ENCODE results near the gene ANKLE2. TPM values are rescaled to one million over a fixed set of nuclear protein-coding genes. Genes with fewer than 3 reads are reported as not detected.

The ANKLE2 gene
- total and polyA plus RNA-seq, 3 donors from 2014 or later: 103 to 204 (median 120) TPM

- no peak for TF ChIP-seq POLR2A (IDR thresholded peaks at IDR 0.05)
- TF ChIP-seq CTCF (IDR thresholded peaks at IDR 0.05): no peak
- no peak overlapping the region for H3K4me3 ChIP-seq
- H3K4me1 ChIP-seq: peaks cover 2% of the 10 kb centered on the region
- H3K27me3 ChIP-seq: no peaks in the 10 kb centered on the region
- no peak overlapping the region for H3K27ac ChIP-seq
- 84 to 89% methylated on average over 16 of the region's 16 CpGs for WGBS, 2 donors
- intact Hi-C loops (cut with DNase I; ENCODE audit: low total_unique reads): no loop called here
- no peak for DNase-seq
- no peaks in the 10 kb centered on the region for H3K9me3 ChIP-seq
- no peaks in the 10 kb centered on the region for H3K36me3 ChIP-seq (ENCODE audit: low read depth, missing control alignments)
Observed at GRCh38 chr12:132804426-132804861, 42.8 kb upstream of the ANKLE2 start.

GRCh38 chr12:132803888-132804287 lies 42.3 kb upstream of the ANKLE2 start:
- Histone ChIP-seq H3K27me3 (no peaks in the 10 kb centered on the region), H3K9me3 (no peaks in the 10 kb centered on the region), H3K27ac (no peak overlapping the region), H3K4me1 (peaks cover 2% of the 10 kb centered on the region), H3K36me3 (ENCODE audit: low read depth, missing control alignments) (no peaks in the 10 kb centered on the region), H3K4me3 (no peak overlapping the region)
- intact Hi-C loops (cut with DNase I; ENCODE audit: low total_unique reads): no loop called here
- no peak for DNase-seq
- 88 to 90% methylated on average over 12 to 15 of the region's 15 CpGs for WGBS, 2 donors
- no peak for TF ChIP-seq CTCF (IDR thresholded peaks at IDR 0.05)
- no peak for TF ChIP-seq POLR2A (IDR thresholded peaks at IDR 0.05)

DNA sequence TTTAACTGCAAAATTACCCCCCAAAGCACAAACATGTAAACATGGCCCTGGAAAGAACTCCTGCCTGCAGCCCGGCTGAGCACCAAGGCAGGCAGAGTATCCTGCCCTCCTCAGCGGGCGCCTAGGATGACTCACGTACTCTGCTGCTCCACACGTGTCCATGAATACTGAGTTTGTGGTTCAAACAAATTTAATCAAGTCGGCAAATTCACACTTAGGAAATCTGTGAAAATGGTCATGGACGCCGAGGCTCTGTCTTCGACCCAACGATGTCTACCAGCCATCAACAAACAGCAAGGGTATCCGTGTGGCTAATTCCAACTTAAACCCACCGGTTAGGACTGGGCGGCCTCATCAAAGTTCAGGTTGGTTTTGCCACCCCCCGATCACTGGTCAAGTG lies 41.5 kb upstream of the ANKLE2 start:
- TF ChIP-seq POLR2A (IDR thresholded peaks at IDR 0.05) (no peak), CTCF (IDR thresholded peaks at IDR 0.05) (no peak)
- no peaks in the 10 kb centered on the region for H3K36me3 ChIP-seq (ENCODE audit: low read depth, missing control alignments)
- WGBS, 2 donors: 96 to 97% methylated on average over 14 of the region's 14 CpGs
- DNase-seq: no peak
- H3K27me3 ChIP-seq: no peaks in the 10 kb centered on the region
- no peak overlapping the region for H3K4me3 ChIP-seq
- no peaks in the 10 kb centered on the region for H3K9me3 ChIP-seq
- peaks cover 2% of the 10 kb centered on the region for H3K4me1 ChIP-seq
- H3K27ac ChIP-seq: no peak overlapping the region
- intact Hi-C loops (cut with DNase I; ENCODE audit: low total_unique reads): no loop called here

GRCh38 chr12:132801741-132802140 lies 40.1 kb upstream of the ANKLE2 start:
- Histone ChIP-seq H3K4me1 (no peaks in the 10 kb centered on the region), H3K27me3 (no peaks in the 10 kb centered on the region), H3K27ac (no peak overlapping the region), H3K4me3 (no peak overlapping the region), H3K9me3 (no peaks in the 10 kb centered on the region), H3K36me3 (ENCODE audit: low read depth, missing control alignments) (no peaks in the 10 kb centered on the region)
- intact Hi-C loops (cut with DNase I; ENCODE audit: low total_unique reads): no loop called here
- TF ChIP-seq POLR2A (IDR thresholded peaks at IDR 0.05) (no peak), CTCF (IDR thresholded peaks at IDR 0.05) (no peak)
- no peak for DNase-seq
- WGBS, 2 donors: 93 to 97% methylated on average over 5 to 28 of the region's 28 CpGs

DNA sequence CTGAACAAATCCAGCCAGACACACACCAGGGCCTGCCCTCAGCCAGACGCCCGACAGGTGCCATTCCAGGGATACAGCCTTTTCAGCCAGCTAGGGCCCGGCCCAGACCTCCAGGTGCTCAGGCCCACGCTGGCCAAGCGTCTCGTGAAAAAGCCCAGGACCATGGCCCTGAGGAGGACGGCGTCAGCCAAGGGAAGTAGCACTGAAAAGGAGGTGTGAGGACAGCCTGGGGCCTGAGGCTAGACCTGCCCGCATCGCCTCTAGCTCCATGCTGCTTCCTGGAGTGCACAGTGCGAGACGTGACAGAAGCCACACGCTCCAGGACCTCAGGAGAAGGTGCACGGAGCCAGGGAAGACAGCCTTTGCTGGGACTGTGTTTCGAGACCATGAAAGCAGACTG lies 37.2 kb upstream of the ANKLE2 start:
- no peaks in the 10 kb centered on the region for H3K36me3 ChIP-seq (ENCODE audit: low read depth, missing control alignments)
- no peak overlapping the region for H3K27ac ChIP-seq
- no peaks in the 10 kb centered on the region for H3K27me3 ChIP-seq
- TF ChIP-seq CTCF (IDR thresholded peaks at IDR 0.05) (no peak), POLR2A (IDR thresholded peaks at IDR 0.05) (no peak)
- intact Hi-C loops (cut with DNase I; ENCODE audit: low total_unique reads): no loop called here
- H3K4me3 ChIP-seq: no peak overlapping the region
- no peaks in the 10 kb centered on the region for H3K9me3 ChIP-seq
- 93 to 94% methylated on average over 9 to 15 of the region's 15 CpGs for whole genome bisulfite sequencing, 2 donors
- DNase-seq: no peak
- no peaks in the 10 kb centered on the region for H3K4me1 ChIP-seq

Measured in testis (tissue), 3 donors.